ENCODE measurements around the gene ADORA3. TPM values are rescaled to one million over a fixed set of nuclear protein-coding genes. Genes with fewer than 3 reads are reported as not detected.

ADORA3 gene
- total and polyA plus RNA-seq, 2 of the 8 experiments (the other 6 are each of a cell fraction or from before 2014, with no cell fraction given), result 0.03 TPM; not detected in 1

DNA sequence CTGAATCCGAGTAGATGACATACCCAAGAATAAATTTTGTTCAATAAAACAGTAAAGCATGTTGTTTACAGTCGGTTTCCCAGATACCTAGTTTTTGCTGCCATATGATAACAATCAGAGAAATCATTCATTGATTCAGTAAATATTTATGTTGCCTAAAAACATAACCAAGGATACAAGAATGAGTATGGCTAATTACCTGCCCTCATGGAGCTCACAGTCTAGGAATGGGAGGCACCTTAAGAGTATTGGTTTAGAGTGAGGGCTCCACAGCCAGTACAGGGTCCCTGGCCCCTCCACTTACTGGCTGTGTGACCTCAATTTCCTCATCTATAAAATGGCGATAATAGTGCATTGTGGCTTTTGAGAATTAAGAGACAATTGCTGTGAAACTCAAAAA is 53.2 kb downstream of the ADORA3 start:
- Histone ChIP-seq H3K4me1 (replicated peaks in 1 of 4; ENCODE audit: control insufficient read depth in 3 of 4, insufficient read depth in 4 of 4, low read length in 3 of 4) (peaks cover 0 to 2% (median 1%) of the 10 kb centered on the region in 4 experiments; a peak in 3 of 7 replicates), H3K79me1 (ENCODE audit: low read depth, low read length) (peaks cover 4% of the 10 kb centered on the region; the same call in 1 of the 2 replicates), H3K27ac (ENCODE audit: low read depth, low read length) (no peak overlapping the region; the same call in 1 of the 2 replicates), H3K23ac (ENCODE audit: insufficient read length) (no peak overlapping the region), H2BK120ac (replicated peaks; ENCODE audit: low read depth, low read length) (no peak overlapping the region), H3K4me2 (ENCODE audit: insufficient read depth in 1 of 2, low read depth in 2 of 2, low read length in 2 of 2) (peak overlapping the region; percentile 79 to 95), H4K8ac (ENCODE audit: extremely low read depth, insufficient read depth, low read length) (no peak overlapping the region), H4K20me1 (replicated peaks in 1 of 2; ENCODE audit: control insufficient read depth in 1 of 2, insufficient read depth in 2 of 2, low read length in 2 of 2) (peaks cover 5 to 6% of the 10 kb centered on the region in 2 experiments), H3K14ac (ENCODE audit: insufficient read length) (no peak overlapping the region), H3K4ac (replicated peaks; ENCODE audit: insufficient read length, low read depth, low read length) (no peak overlapping the region), H3K4me3 (ENCODE audit: extremely low read depth in 1 of 4, insufficient read depth in 2 of 4, low read depth in 3 of 4, low read length in 4 of 4) (peak overlapping the region; percentile 86 to 100 (median 99)), H3K23me2 (ENCODE audit: low read depth, low read length) (peaks cover 3% of the 10 kb centered on the region), H3K79me2 (ENCODE audit: control insufficient read depth in 1 of 2, insufficient read depth in 2 of 2, low read length in 2 of 2) (peaks cover 5 to 69% of the 10 kb centered on the region in 2 experiments), H3K56ac (replicated peaks; ENCODE audit: insufficient read length, low read depth, low read length) (peak overlapping the region; percentile 77), H2AK5ac (ENCODE audit: low read depth, low read length) (peak overlapping the region; percentile 18; the same call in 1 of the 2 replicates), H3K9me3 (ENCODE audit: insufficient read depth in 2 of 2, low read depth in 1 of 2, low read length in 1 of 2) (no peaks in the 10 kb centered on the region), H2BK12ac (ENCODE audit: low read depth, low read length) (no peak overlapping the region), H4K5ac (ENCODE audit: insufficient read length, low read depth, low read length) (peak overlapping the region; percentile 9), H3K27me3 (replicated peaks in 1 of 4; ENCODE audit: control insufficient read depth in 3 of 4, extremely low read depth in 1 of 4, insufficient read depth in 3 of 4, low read length in 3 of 4) (no peaks in the 10 kb centered on the region), H3K9ac (replicated peaks in 1 of 4; ENCODE audit: extremely low read depth in 1 of 4, low read depth in 3 of 4, low read length in 3 of 4) (peak overlapping the region; percentile 88 to 96 (median 94); a peak in 6 of 7 replicates), H2BK5ac (ENCODE audit: low read depth, low read length) (no peak overlapping the region; the same call in 1 of the 2 replicates), H2AFZ (ENCODE audit: low read length) (no peak overlapping the region), H2BK15ac (ENCODE audit: low read length) (no peak overlapping the region), H2BK20ac (ENCODE audit: low read length) (no peak overlapping the region), H3K36me3 (ENCODE audit: control insufficient read depth in 2 of 4, insufficient read depth in 4 of 4, low read length in 3 of 4) (peaks cover 6 to 33% (median 8%) of the 10 kb centered on the region in 4 experiments), H3K18ac (ENCODE audit: extremely low read depth, low read length) (no peak overlapping the region), H4K91ac (replicated peaks; ENCODE audit: insufficient read length, low read length) (no peak overlapping the region)
- FAIRE-seq (no peak), DNase-seq (ENCODE audit: low read depth in 1 of 2, low spot score in 2 of 2) (no peak)
- ChIA-PET CTCF (ENCODE audit: partially characterized antibody) (interaction anchor here (0.7 to 1.0 kb wide), 3 partner anchors 10 to 219 kb away, joined by 3 to 4 read pairs (median 3); no protein-coding TSS in a partner anchor), POLR2A (ENCODE audit: partially characterized antibody) (interaction anchor here (0.6 to 3.7 kb wide), 3 partner anchors 13 to 316 kb away, joined by 3 to 36 read pairs (median 3); no protein-coding TSS in a partner anchor)
- WGBS, 2 experiments (ENCODE audit: extremely low coverage in 1 of 2, insufficient coverage in 1 of 2, insufficient read length in 1 of 2, insufficient replicate concordance in 2 of 2, low coverage in 1 of 2, low lambda C conversion rate in 2 of 2, missing lambda C conversion rate in 1 of 2), result 58% methylated on average over 3 of the region's 3 CpGs; no CpG with 5 or more reads in 1 of the 2 experiments
- TF ChIP-seq CTBP2 (IDR thresholded peaks at IDR 0.05; ENCODE audit: borderline replicate concordance, insufficient read depth, insufficient read length, low read length) (no peak), EZH2 (IDR thresholded peaks at IDR 0.05; ENCODE audit: low read depth, low read length, severe bottlenecking) (no peak), TAF7 (optimal IDR thresholded peaks at IDR 0.05; ENCODE audit: borderline replicate concordance, low read depth, low read length) (no peak), EP300 (IDR thresholded peaks at IDR 0.05; ENCODE audit: borderline replicate concordance in 1 of 2, low read depth in 2 of 2, low read length in 2 of 2) (no peak), RFX5 (IDR thresholded peaks at IDR 0.05; ENCODE audit: borderline replicate concordance, low read depth, low read length) (no peak), BCL11A (IDR thresholded peaks at IDR 0.05; ENCODE audit: low read depth in 2 of 2, low read length in 2 of 2) (no peak), RNF2 (IDR thresholded peaks at IDR 0.05; ENCODE audit: borderline replicate concordance, low read depth, low read length, missing control alignments, poor library complexity, severe bottlenecking) (no peak), YY1 (IDR thresholded peaks at IDR 0.05; ENCODE audit: low read depth, low read length) (no peak), CEBPB (IDR thresholded peaks at IDR 0.05; ENCODE audit: low read depth, low read length) (no peak), KDM1A (IDR thresholded peaks at IDR 0.05; ENCODE audit: borderline replicate concordance, low read length) (no peak), SP2 (IDR thresholded peaks at IDR 0.05; ENCODE audit: low read length) (no peak)

All from H1 (cell line).